Ishikawa (cell line): ENCODE data around the gene PAK5.

Experiments used
- CREB1 ChIP-seq: IDR thresholded peaks from 2 replicates; pipeline ENCODE4 v1.6.1; 2012; ENCODE audit warnings: low read depth
- EGR1 ChIP-seq: IDR thresholded peaks from 2 replicates; pipeline ENCODE4 v1.6.1; 2012
- FOXM1 ChIP-seq: IDR thresholded peaks from 2 replicates; pipeline ENCODE4 v1.6.1; 2012; ENCODE audit warnings: low read depth, borderline replicate concordance
- NFIC ChIP-seq: IDR thresholded peaks from 2 replicates; pipeline ENCODE4 v1.6.1; 2012
- RAD21 ChIP-seq: IDR thresholded peaks from 2 replicates; pipeline ENCODE4 v1.6.1; 2012; ENCODE audit warnings: low read depth
- TAF1 ChIP-seq: IDR thresholded peaks from 2 replicates; pipeline ENCODE4 v1.6.1; 2012; ENCODE audit warnings: low read depth, mild to moderate bottlenecking
- TEAD4 ChIP-seq: IDR thresholded peaks from 2 replicates; pipeline ENCODE4 v1.6.1; 2012
- USF1 ChIP-seq: IDR thresholded peaks from 2 replicates; pipeline ENCODE4 v1.6.1; 2012
- YY1 ChIP-seq: IDR thresholded peaks from 2 replicates; pipeline ENCODE4 v1.6.1; 2012; ENCODE audit warnings: low read depth
- ZBTB7A ChIP-seq: IDR thresholded peaks from 2 replicates; pipeline ENCODE4 v1.6.1; 2012; ENCODE audit warnings: low read depth

GRCh38 chr20:9629831-9630230, 209.0 kb downstream of the PAK5 start:
- TF ChIP-seq TEAD4 (no peak), TAF1 (no peak), NFIC (no peak), EGR1 (no peak), USF1 (no peak), CREB1 (no peak), FOXM1 (no peak), ZBTB7A (no peak), RAD21 (no peak), YY1 (no peak)
